ENCODE results near the gene RTN4IP1.
A peak's percentile ranks its signal among the peaks of the same experiment; 100 is the strongest.
"Not testable (repeated sequence)": the region's sequence is repeated elsewhere in the genome, so short reads cannot be mapped to it uniquely, and the experiment has no call there.

Gene RTN4IP1

GRCh38 chr6:106627760-106628159 is 1.5 kb downstream of the RTN4IP1 start:
- DNase-seq (ENCODE audit: low spot score): not testable (repeated sequence)

- peak; percentile 34 for DNase-seq (ENCODE audit: low spot score)
These were observed 2.8 kb downstream of the RTN4IP1 start for GRCh38 chr6:106626485-106626884.

DNA sequence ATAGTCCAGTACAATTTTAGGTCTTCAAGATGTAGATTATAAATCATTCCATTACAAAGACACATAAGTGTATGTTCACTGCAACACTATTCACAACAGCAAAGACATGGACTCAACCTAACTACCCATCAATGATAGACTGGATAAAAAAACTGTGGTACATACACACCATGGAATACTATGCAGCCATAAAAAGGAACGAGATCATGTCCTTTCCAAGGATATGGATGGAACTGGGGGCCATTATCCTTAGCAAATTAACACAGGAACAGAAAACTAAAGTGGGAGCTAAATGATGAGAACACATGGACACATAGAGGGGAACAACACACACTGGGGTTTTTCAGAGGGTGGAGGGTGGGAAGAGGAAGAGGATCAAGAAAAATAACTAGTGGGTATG is 6.3 kb downstream of the RTN4IP1 start:
- no peak for DNase-seq (ENCODE audit: low spot score)

DNA sequence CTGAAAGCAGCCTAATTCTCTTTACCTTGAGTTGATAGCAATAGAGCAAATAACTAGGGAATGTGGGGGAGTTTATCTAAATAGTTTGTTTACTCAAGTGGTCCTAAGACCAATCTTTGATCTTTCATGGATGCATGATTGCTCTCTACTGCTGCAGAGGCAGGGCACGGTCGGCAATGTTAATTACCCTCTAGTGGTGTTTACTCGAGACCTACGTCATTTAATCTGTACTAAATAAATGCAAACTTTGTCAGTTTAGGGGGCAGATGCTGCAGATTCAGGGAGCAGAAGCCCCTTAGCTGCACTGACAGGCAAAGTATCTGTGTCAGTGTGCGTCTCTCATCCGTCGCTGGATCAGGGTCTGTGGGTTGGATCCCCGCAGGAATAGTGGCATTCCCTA is 6.9 kb downstream of the RTN4IP1 start:
- DNase-seq (ENCODE audit: low spot score): no peak

GRCh38 chr6:106620931-106621672 is 8.2 kb downstream of the RTN4IP1 start:
- no peak for DNase-seq (ENCODE audit: low spot score)

GRCh38 chr6:106619223-106619622 is 10.1 kb downstream of the RTN4IP1 start:
- DNase-seq (ENCODE audit: low spot score): no peak

DNA sequence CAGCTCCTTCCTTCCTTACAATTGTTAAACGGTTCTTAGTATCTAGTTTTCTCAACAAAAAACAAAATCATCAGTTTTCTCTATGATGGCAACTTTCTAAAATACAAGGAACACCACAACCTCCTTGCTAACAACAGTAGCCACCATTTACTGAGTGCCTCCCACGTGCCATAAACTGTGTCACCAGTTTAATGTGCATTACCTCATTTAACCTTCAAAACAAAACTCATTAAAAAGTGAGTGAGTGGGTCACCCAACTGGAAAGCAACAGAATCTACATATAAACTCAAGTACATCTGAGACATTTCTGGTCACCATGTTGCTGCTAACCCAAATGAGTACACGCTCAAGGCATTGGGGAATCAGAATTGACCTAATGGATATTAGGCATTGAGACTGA is 11.0 kb downstream of the RTN4IP1 start:
- no peak for DNase-seq (ENCODE audit: low spot score)

DNA sequence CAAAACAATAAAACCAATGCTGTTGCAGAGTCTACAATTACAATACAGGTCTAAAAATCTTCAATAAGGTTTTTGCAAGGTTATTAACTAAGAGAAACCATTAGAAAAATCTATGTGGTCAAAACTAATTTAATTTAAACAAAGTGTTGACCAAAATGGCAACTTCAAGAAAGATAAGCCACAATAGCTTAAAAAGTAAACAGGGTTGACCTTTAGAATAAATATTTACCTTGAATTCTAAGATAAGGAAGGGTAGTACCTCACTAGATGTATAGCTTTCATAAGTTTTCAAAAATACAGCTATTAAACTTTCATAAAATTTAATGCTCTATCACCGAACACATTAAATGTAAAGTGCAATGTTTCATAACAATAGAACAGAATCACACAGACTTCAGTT is 11.4 kb downstream of the RTN4IP1 start:
- no peak for DNase-seq (ENCODE audit: low spot score)

- no peak for DNase-seq (ENCODE audit: low spot score)
These were observed 12.0 kb downstream of the RTN4IP1 start for GRCh38 chr6:106617302-106617701.

DNA sequence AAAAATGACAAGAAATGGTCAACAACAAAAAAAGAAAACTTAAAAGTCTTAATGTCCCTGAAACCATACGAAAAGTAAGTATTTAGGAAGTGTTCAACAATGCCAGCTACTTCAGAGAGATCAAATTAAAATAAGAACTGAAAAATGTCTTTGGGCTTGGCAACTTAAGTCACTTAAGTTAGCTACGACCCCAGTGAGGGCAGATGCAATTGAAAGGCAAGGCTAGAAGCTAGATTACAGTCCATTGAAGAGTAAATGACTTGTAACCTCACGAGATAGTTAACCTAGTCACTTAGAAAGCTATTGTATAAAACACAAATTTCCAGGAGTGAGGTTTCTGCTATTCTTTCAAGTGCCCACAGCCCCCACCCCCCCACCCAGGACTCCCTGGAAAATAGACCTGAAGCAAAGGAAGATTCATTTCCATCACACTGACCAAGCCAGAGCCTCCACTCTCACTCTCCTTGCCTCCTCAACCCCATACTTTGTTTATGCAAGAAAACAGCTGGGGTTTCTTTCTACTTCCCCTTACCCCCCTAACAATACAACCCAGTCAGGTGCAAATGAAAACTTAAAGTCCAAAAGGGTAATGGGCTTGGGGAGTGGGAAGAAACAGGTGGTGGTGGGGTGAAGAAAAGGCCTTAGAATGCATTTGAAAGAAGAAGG is 14.6 kb downstream of the RTN4IP1 start:
- DNase-seq (ENCODE audit: low spot score): no peak

DNA sequence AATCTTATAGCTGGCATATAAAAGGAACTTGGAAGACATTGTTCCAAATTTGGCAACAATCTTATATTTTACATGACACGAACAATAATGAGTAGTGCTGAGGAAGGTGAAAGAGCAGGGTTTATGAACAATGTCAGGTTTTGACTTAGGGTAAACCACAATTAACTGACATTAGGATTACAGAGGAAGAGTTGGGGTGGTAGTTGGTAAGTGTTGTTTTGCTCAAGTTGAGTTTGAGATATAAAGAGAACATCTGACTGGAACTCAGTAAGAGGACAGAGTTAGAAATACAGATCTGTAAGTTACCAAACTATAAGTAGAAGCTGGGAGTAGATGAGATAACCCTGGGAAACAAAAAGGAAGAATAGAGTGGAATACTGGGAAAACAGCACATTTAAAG is 15.1 kb downstream of the RTN4IP1 start:
- no peak for DNase-seq (ENCODE audit: low spot score)

DNA sequence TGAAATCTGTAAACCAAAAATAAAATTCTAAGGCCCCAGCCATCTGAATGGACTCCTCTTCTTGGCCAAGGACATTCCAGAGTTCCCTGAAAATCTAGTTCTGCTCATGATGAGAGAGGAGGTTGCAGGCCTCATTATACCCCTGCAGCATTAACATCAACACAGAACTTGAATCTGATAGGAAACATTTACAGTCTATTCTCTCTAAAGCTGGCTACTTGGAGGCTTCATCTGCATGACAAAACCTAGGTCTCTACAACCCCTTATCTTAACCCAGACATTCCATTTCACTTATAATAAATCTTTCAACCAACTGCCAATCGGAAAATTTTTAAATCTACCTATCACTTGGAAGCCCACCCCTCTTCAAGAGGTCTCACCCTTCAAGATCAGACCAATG is 15.7 kb downstream of the RTN4IP1 start:
- DNase-seq (ENCODE audit: low spot score): no peak

DNA sequence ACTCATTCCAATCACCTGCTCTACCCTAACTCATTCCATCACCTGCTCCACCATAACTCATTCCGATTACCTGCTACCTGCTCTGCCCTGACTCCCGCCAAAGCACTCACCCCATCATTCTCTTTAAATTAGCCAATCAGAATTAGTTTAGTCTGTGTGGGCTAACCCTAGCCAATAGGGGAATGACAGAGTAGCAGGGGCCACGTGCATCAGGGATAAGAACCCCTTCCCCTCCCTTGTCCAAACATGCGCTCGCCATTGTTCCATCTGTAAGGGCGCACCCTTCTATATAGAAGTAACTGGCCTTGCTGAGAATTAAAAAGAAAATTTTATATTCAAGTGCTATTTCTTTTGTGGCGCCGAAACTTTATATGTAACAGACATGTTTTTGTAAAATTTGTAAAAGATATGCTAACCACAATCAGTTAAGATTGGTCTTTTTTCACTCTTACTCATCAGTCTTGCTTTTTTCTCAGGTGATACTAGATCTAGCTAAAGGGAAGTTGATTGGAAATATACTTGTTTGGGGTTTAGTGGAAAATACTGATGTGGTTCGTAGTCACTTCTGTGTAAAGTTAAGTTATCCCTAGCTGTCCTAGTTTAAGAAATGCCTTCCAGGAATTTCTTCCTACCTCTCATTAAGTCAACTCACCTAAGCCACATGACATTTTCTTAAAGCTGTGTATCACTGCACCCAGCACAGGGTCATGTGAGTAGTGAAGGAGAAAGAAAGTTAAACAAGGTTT is 16.5 kb downstream of the RTN4IP1 start:
- DNase-seq (ENCODE audit: low spot score): no peak

DNA sequence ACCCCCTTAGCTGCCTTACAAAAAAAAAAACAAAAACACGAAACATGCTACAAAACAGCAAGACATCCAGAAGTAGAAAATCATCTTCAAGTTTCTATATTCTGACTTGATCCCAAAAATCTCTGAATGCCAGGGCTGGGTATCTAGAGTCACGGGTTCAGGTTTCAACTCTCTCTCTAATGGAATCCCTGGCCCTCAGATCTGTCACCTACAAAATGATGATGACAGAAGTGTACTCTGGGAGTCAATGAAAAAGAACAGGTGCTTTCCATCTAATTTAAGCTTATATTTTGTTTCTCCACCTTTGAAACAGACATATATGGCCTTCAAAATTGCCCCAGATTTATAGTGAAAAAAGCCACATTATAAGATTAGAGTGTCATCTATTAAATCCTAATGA is 18.3 kb downstream of the RTN4IP1 start:
- no peak for DNase-seq (ENCODE audit: low spot score)

GRCh38 chr6:106609699-106610098 is 19.6 kb downstream of the RTN4IP1 start:
- DNase-seq (ENCODE audit: low spot score): peak; percentile 66

DNA sequence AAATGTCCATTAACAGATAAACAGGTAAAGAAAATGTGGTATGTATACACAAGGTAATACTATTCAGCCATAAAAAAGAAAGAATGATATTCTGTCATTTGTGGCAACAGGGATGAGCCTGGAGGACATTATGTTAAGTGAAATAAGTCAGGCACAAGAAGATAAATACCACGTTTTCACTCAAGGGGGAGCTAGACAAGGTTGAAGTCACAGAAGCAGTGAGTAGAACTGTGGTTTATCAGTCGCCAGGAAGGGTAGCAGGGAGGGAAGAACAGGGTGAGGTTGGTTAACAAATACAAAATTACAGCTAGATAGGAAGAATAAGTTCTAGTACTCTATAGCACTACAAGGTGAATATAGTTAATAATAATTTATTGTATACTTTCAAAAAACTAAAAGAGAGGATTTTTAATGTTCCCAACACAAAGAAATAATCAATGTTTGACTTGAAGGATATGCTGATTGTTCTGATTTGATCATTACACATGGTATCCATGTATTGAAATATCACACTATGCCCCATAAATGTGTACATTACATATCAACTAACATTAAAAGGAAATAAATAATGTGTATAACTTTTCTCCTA is 21.1 kb downstream of the RTN4IP1 start:
- DNase-seq (ENCODE audit: low spot score): peak; percentile 90

GRCh38 chr6:106600329-106600728 is 29.0 kb downstream of the RTN4IP1 start:
- DNase-seq (ENCODE audit: low spot score): no peak

DNA sequence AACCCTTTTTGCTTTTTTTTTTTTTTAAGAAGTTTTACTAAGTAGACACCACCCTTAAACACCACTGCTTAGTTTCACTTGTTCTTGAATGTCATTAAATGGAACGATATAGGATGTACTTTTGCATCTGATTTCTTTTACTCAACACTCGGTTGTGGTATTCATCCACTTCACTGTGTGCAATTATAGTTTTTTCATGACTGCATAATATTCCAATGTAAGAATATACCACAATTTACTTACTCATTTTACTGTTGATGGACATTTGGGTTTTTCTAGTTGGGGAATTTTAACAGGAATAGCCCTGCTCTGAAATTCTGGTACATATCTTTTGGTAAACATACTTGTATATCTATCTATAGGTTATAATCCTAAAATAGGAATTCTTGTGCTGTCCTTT is 29.9 kb downstream of the RTN4IP1 start:
- no peak for DNase-seq (ENCODE audit: low spot score)

DNA sequence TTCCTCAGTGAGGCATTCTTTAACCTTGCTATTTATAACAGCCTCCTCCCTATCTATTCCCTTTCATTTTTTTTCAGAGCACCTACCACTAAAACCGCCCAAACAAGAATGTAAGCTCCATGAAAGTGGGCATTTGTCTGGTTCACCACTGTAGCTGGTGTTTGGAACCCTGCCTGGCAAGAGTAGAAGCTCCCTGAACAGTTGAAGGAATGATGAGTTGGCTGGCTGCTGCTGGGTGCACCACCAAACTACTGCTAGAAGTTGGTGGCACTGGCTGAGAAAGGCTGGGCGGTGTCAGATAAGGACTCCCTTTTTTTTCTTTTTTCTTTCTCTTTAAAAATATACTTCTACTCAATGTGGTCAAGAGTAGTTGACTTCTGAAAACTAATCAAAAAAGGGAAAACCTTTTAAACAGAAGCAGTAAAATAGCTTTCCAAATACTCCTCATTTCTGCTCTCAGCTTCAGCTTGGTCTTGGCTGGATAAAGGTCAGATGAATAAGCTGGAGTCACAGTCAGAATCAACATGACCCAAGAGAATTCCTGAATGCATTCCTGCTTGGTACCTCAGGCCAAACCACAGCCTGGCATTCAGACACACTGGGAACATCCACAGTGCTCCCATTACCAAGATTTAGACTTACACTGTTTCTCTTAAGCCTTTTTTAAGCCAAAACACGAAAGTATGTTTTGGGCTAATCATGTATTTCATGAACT is 38.0 kb downstream of the RTN4IP1 start:
- DNase-seq (ENCODE audit: low spot score): no peak

- DNase-seq (ENCODE audit: low spot score): not testable (repeated sequence)
These were observed 40.4 kb downstream of the RTN4IP1 start for GRCh38 chr6:106588937-106589336.

DNA sequence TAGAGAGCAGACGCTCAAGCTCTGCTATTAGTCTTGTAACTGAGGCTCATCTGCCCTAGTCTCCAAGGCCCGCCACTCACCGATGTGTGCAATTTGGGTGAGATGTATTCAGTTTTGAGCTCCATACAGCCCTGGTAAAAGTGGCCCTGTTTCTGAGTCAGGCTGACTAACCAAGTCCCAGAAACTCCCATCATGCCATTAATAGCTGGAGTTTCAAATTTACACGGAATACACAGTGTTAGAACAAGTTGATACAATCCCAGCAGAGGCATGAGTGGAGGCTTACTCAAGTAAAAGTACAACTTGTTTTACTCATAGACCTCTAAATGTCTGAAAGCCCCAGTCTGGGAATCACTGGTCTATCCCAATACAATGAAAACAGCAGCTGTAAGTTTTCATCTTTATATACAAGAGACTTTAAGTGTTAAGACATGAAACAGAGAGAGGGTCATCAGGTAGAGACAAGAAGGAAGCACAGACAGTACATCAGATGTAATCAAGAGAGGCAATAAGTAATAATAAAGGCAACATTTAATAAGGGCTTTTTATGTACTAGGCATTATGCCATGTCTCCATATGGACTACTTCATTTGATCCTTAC is 42.4 kb downstream of the RTN4IP1 start:
- DNase-seq (ENCODE audit: low spot score): no peak

DNA sequence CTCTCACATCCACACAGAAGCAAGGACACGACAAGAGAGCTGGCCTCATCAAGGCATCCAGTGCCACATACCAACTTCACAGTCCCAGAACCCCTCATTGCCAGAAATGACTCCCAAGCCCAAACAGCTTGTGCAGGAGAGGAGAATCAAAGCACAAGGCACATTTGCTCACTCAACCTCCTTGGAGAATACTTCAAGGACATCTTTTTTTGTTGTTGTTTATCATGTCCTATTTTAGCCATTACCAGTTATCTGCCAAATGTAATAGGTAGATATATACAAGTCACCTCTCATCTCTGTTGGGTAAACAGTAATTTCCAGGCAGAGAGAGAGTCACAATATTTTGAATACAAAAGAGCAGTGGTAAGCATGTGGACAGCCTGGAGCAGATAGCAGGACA is 47.8 kb downstream of the RTN4IP1 start:
- no peak for DNase-seq (ENCODE audit: low spot score)

All from NAMALWA (cell line).